Measurements from ENCODE around the gene STK11. TPM values are rescaled to one million over a fixed set of nuclear protein-coding genes. Genes with fewer than 3 reads are reported as not detected.

Gene STK11
- polyA plus RNA-seq, 1 donor from 2014 or later = 51.6 TPM

DNA sequence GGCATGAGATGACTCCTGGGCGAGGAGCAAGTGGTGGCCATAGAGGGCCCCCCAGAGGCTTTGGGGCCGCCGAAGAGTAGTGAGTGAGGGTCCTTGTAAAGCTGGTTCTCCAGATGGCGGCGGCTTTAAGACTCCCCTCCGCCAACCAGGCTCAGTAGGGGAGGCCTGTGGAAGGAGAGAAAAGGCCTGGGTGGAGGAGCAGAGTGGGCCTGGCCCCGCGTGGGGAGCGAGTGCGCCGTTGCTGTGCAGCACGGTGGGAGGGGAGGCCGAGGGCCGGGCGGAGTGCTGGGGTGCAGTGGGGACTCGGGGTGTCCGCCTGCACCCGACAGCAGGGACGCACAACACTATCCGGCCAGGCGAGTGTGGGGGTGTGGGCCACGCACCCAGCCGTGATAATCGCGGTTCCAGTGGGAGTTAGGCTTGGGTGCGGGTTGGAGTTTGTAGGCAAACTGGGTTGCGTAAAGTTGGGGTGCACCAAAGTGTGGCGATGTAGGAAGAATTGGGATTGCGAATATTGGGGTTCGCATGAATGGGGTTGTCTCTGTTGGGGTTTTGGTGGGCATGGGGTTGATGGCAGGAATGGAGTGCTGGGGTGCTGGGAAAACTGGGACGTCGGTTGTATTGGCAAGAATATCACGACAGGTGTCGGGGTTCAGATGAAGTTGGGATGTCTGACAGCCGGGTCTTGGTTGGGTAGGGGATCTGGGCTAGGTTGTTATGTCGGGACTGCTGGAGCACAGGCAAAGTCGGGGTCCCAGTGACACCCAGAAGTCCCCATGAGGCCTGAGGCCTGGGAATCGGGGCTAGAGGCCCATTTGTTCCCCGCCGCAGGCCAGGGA lies 62.9 kb downstream of the STK11 start:
- Histone ChIP-seq H4K20me1 (ENCODE audit: insufficient read depth) (peaks cover 20% of the 10 kb centered on the region), H3K79me2 (replicated peaks; ENCODE audit: insufficient read depth, low read length) (peaks cover 35% of the 10 kb centered on the region), H3K27ac (ENCODE audit: low read length) (peak overlapping the region; percentile 82)

DNA sequence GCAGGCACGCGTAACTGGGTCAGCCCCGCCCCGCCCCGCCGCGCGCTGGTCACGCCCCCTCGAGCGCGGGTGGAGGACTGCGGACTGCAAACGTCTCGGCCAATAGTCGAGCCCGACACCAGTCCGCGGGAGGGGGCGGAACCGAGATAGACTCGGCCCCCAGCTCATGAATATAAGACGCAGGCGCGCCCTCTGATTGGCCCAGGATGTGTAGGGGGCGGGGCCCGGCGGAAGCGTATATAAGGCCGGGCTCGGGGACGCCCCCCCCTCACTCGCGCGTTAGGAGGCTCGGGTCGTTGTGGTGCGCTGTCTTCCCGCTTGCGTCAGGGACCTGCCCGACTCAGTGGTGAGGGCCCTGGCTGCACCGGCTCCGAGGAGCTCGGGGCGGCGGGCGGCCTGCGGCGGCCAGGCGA lies 63.5 kb downstream of the STK11 start, which contains the start of gene CIRBP:
CIRBP (plus strand) TSS at position 268 of the 413 bp plus-strand sequence. CDS start 1,602 bp downstream, outside the sequence.
- Histone ChIP-seq H3K9ac (ENCODE audit: low read length) (peak within 1 kb of the TSS; percentile 90), H3K4me3 (ENCODE audit: low read length) (peak within 1 kb of the TSS; percentile 71), H2AFZ (ENCODE audit: low read depth, low read length) (no peak within 1 kb of the TSS), H3F3A (ENCODE audit: insufficient read depth, low read length, poor library complexity, severe bottlenecking) (no peaks in the 10 kb centered on the region), H4K20me1 (ENCODE audit: insufficient read depth) (peaks cover 20% of the 10 kb centered on the region), H3K4me2 (ENCODE audit: low read length) (peak within 1 kb of the TSS; percentile 99), H3K27me3 (ENCODE audit: insufficient read depth, low read depth, low read length) (no peaks in the 10 kb centered on the region), H3K9me2 (ENCODE audit: insufficient read depth, low read length) (no peaks in the 10 kb centered on the region), H3K36me3 (ENCODE audit: insufficient read depth, low read length) (peaks cover 3% of the 10 kb centered on the region), H3K27ac (ENCODE audit: low read length) (peak within 1 kb of the TSS; percentile 82), H3K9me3 (ENCODE audit: low read length) (no peaks in the 10 kb centered on the region), H3K79me2 (replicated peaks; ENCODE audit: insufficient read depth, low read length) (peaks cover 35% of the 10 kb centered on the region)
- TF ChIP-seq TAF1 (IDR thresholded peaks at IDR 0.05; ENCODE audit: low read depth) = peak; percentile 88
- TF ChIP-seq, protein P1, sequence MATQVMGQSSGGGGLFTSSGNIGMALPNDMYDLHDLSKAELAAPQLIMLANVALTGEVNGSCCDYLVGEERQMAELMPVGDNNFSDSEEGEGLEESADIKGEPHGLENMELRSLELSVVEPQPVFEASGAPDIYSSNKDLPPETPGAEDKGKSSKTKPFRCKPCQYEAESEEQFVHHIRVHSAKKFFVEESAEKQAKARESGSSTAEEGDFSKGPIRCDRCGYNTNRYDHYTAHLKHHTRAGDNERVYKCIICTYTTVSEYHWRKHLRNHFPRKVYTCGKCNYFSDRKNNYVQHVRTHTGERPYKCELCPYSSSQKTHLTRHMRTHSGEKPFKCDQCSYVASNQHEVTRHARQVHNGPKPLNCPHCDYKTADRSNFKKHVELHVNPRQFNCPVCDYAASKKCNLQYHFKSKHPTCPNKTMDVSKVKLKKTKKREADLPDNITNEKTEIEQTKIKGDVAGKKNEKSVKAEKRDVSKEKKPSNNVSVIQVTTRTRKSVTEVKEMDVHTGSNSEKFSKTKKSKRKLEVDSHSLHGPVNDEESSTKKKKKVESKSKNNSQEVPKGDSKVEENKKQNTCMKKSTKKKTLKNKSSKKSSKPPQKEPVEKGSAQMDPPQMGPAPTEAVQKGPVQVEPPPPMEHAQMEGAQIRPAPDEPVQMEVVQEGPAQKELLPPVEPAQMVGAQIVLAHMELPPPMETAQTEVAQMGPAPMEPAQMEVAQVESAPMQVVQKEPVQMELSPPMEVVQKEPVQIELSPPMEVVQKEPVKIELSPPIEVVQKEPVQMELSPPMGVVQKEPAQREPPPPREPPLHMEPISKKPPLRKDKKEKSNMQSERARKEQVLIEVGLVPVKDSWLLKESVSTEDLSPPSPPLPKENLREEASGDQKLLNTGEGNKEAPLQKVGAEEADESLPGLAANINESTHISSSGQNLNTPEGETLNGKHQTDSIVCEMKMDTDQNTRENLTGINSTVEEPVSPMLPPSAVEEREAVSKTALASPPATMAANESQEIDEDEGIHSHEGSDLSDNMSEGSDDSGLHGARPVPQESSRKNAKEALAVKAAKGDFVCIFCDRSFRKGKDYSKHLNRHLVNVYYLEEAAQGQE (IDR thresholded peaks at IDR 0.05; ENCODE audit: borderline replicate concordance) = peak; percentile 80
- no peak for TF ChIP-seq EP300 (conservative IDR thresholded peaks at IDR 0.05; ENCODE audit: poor library complexity, severe bottlenecking)
- no peak for TF ChIP-seq RAD21 (conservative IDR thresholded peaks at IDR 0.05)
- TF ChIP-seq POLR2AphosphoS5 (IDR thresholded peaks at IDR 0.05) = peak; percentile 100
- peak; percentile 33 for TF ChIP-seq SMC3 (conservative IDR thresholded peaks at IDR 0.05; ENCODE audit: poor library complexity)
- no peak for TF ChIP-seq CTCF (IDR thresholded peaks at IDR 0.05; ENCODE audit: poor library complexity, severe bottlenecking)

More for the DNA sequence above, 62.9 kb downstream of the STK11 start:
- Histone ChIP-seq H3K9me3 (ENCODE audit: low read length) (no peaks in the 10 kb centered on the region), H3K36me3 (ENCODE audit: insufficient read depth, low read length) (no peaks in the 10 kb centered on the region), H3K9me2 (ENCODE audit: insufficient read depth, low read length) (no peaks in the 10 kb centered on the region), H3K4me2 (ENCODE audit: low read length) (peak overlapping the region; percentile 78), H3K9ac (ENCODE audit: low read length) (peak overlapping the region; percentile 90), H3K4me3 (ENCODE audit: low read length) (peak overlapping the region; percentile 71), H3K27me3 (ENCODE audit: insufficient read depth, low read depth, low read length) (no peaks in the 10 kb centered on the region), H2AFZ (ENCODE audit: low read depth, low read length) (no peak overlapping the region), H3F3A (ENCODE audit: insufficient read depth, low read length, poor library complexity, severe bottlenecking) (no peaks in the 10 kb centered on the region)
- TF ChIP-seq, protein P1 (IDR thresholded peaks at IDR 0.05; ENCODE audit: borderline replicate concordance) = no peak
- TF ChIP-seq POLR2AphosphoS5 (IDR thresholded peaks at IDR 0.05) = no peak
- TF ChIP-seq EZH2 (IDR thresholded peaks at IDR 0.05; ENCODE audit: borderline replicate concordance, insufficient read depth, low read length, poor library complexity, severe bottlenecking) = no peak
- TF ChIP-seq SMC3 (conservative IDR thresholded peaks at IDR 0.05; ENCODE audit: poor library complexity) = no peak
- no peak for TF ChIP-seq TAF1 (IDR thresholded peaks at IDR 0.05; ENCODE audit: low read depth)
- no peak for TF ChIP-seq RAD21 (conservative IDR thresholded peaks at IDR 0.05)
- TF ChIP-seq EP300 (conservative IDR thresholded peaks at IDR 0.05; ENCODE audit: poor library complexity, severe bottlenecking) = no peak
- no peak for TF ChIP-seq MXI1 (conservative IDR thresholded peaks at IDR 0.05; ENCODE audit: poor library complexity, severe bottlenecking)
- TF ChIP-seq CTCF (IDR thresholded peaks at IDR 0.05; ENCODE audit: poor library complexity, severe bottlenecking) = no peak

Data from neural cell (in vitro differentiated cells).